Activated B cell treated with CpG ODN at 0.5 μM for 24 hours (primary cell): Measurements from ENCODE around the gene ANKRD55. TPM values are rescaled to one million over a fixed set of nuclear protein-coding genes. Genes with fewer than 3 reads are reported as not detected.
A peak's percentile ranks its signal among the peaks of the same experiment; 100 is the strongest.

ENCODE experiments used
- ATAC-seq: fragments of 200-7000 bp; cut with Tn5 transposase; one replicate; pipeline ENCODE4 v1.10.0; 2021; ENCODE audit warnings: low read depth, mild to moderate bottlenecking, moderate library complexity
- CTCF ChIA-PET: fragments of 350-600 bp; sonication (Branson Sonifier 250); formaldehyde crosslinking; loops from one replicate; lab custom pipeline; 2021; ENCODE audit warnings: antibody characterized with exemption; lab: Charles Lee
- POLR2A ChIA-PET: fragments of 350-600 bp; sonication (Branson Sonifier 250); formaldehyde crosslinking; loops from one replicate; lab custom pipeline; 2021; ENCODE audit warnings: antibody characterized with exemption; lab: Charles Lee
- DNase-seq: peaks from one replicate; pipeline ENCODE4 v3.0.0; 2022
- H3K27ac Mint-ChIP-seq: one replicate; pipeline ENCODE4 v1.8.0; 2020; ENCODE audit warnings: mixed read lengths
- H3K27me3 Mint-ChIP-seq: one replicate; pipeline ENCODE4 v1.8.0; 2021; ENCODE audit warnings: mixed read lengths
- H3K36me3 Mint-ChIP-seq: one replicate; pipeline ENCODE4 v1.8.0; 2021; ENCODE audit warnings: low read depth, mixed read lengths
- H3K4me1 Mint-ChIP-seq: one replicate; pipeline ENCODE4 v1.8.0; 2021; ENCODE audit warnings: mixed read lengths
- H3K4me3 Mint-ChIP-seq: one replicate; pipeline ENCODE4 v1.8.0; 2020; ENCODE audit warnings: mild to moderate bottlenecking, mixed read lengths
- H3K9me3 Mint-ChIP-seq: one replicate; pipeline ENCODE4 v1.8.0; 2020; ENCODE audit warnings: mixed read lengths
- intact Hi-C: fragments of 100-400 bp; cut with micrococcal nuclease; formaldehyde crosslinking; loops from one replicate; pipeline ENCODE4 v1.15.1; 2024
- total RNA-seq: library from RNA; stranded (reverse); gene quantifications from 2 replicates; pipeline ENCODE4 v1.2.3, GENCODE V29; 2022
- TF ChIP-seq, protein P1 (sequence below): fragments of 200-600 bp; IDR thresholded peaks from one replicate; pipeline ENCODE4 v1.8.0; 2022; ENCODE audit warnings: antibody characterized with exemption, mild to moderate bottlenecking

The ANKRD55 gene
- total RNA-seq, 1 donor from 2014 or later: not detected

DNA sequence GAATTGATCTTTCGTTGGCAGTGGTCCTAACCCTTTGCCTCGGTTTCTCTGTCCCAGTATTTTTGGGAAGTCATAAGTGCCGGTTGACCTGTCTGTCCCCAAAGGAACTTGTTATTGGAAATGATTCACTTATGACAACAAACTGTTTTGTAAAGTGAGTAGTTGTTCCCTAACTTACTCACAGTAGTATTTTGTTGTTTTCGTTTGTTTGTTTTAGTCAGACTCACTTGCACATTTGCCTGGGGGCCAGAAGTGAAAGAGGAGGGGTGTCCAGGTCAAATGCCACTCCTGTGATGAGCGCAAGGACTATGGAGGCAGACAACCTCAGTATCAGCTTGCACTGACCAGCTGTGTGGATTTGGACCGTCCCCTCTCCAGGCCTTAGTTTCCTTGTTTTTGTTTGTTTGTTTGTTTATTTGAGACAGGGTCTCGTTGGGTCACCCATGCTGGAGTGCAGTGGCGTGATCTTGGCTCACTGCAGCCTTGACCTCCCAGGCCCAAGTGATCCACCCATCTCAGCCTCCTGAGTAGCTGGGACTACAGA is 47.3 kb downstream of the ANKRD55 start:
- Mint-ChIP-seq H3K36me3 (no peaks in the 10 kb centered on the region), H3K9me3 (peaks cover 3% of the 10 kb centered on the region), H3K27me3 (peaks cover 6% of the 10 kb centered on the region), H3K4me3 (no peak overlapping the region), H3K4me1 (no peaks in the 10 kb centered on the region), H3K27ac (no peak overlapping the region)
- TF ChIP-seq, protein P1, sequence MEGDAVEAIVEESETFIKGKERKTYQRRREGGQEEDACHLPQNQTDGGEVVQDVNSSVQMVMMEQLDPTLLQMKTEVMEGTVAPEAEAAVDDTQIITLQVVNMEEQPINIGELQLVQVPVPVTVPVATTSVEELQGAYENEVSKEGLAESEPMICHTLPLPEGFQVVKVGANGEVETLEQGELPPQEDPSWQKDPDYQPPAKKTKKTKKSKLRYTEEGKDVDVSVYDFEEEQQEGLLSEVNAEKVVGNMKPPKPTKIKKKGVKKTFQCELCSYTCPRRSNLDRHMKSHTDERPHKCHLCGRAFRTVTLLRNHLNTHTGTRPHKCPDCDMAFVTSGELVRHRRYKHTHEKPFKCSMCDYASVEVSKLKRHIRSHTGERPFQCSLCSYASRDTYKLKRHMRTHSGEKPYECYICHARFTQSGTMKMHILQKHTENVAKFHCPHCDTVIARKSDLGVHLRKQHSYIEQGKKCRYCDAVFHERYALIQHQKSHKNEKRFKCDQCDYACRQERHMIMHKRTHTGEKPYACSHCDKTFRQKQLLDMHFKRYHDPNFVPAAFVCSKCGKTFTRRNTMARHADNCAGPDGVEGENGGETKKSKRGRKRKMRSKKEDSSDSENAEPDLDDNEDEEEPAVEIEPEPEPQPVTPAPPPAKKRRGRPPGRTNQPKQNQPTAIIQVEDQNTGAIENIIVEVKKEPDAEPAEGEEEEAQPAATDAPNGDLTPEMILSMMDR: no peak
- ChIA-PET CTCF (no interaction called here), POLR2A (no interaction called here)
- ATAC-seq (no peak), DNase-seq (no peak)
- intact Hi-C loops: no loop called here

DNA sequence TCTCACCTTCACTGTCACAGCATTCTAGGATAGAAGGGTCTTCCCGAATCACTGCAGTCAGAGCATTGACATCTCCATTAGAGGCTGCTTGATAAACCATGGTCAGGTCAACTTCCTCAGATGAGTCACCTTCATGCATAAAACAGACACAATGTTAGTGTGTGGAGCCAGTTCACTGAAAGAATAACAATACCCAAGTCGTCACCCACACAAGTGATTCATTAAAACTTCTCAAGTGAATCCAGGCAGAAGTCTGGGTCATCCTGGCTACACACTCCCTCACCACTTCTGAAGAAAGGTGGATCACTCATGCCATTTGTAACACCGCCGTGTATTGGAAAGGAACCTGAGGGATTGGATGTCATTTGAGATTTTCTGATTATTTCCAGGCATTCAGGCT is 49.6 kb downstream of the ANKRD55 start:
- DNase-seq (no peak), ATAC-seq (peak; percentile 25)
- intact Hi-C loops: no loop called here
- Mint-ChIP-seq H3K9me3 (no peaks in the 10 kb centered on the region), H3K36me3 (no peaks in the 10 kb centered on the region), H3K4me1 (no peaks in the 10 kb centered on the region), H3K4me3 (no peak overlapping the region), H3K27me3 (peaks cover 5% of the 10 kb centered on the region), H3K27ac (no peak overlapping the region)
- CTCF ChIA-PET: no interaction called here
- POLR2A ChIA-PET: no interaction called here
- TF ChIP-seq, protein P1: no peak

DNA sequence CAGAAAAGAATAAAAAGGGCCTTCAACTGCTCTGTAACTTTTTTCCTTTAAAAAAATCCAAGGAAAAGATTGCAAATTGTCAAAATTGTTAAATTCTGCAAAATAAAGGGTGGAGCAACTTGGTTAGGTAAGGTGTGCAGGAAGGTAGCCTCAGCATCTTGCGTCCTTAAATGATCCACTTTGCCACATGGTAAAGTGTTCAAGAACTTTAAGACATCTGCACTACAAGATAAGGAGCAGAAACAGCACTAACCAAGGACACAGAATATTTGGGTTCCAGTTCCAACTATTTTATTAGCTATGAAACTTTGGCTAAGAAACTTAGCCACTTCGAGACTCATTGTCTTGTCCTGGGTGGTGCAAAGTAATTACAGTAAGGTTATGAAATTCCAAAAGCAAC is 53.7 kb downstream of the ANKRD55 start:
- H3K4me1 Mint-ChIP-seq: no peaks in the 10 kb centered on the region
- ChIA-PET CTCF (no interaction called here), POLR2A (no interaction called here)
- peaks cover 4% of the 10 kb centered on the region for H3K27me3 Mint-ChIP-seq
- H3K27ac Mint-ChIP-seq: no peak overlapping the region
- H3K4me3 Mint-ChIP-seq: no peak overlapping the region
- no peaks in the 10 kb centered on the region for H3K36me3 Mint-ChIP-seq
- ATAC-seq (no peak), DNase-seq (no peak)
- intact Hi-C loops: no loop called here
- TF ChIP-seq, protein P1: no peak
- no peaks in the 10 kb centered on the region for H3K9me3 Mint-ChIP-seq

DNA sequence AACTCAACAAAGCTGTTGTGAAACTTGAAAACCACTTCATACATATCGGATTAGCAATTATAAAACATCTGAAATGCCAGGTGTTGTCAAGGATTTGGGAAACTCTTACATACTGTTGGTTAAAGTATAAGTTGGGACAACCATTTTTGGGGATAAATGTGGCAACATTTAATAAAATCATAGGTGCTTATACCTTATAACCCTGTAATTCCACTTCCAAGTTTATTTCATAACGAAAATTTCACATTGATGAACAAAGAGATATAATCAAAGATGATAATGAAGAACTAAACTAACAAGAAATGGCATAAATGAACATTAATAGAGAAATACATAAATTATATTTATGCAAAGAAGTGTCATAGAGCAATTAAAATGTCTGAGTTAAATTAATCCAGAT is 54.3 kb downstream of the ANKRD55 start:
- POLR2A ChIA-PET: no interaction called here
- CTCF ChIA-PET: no interaction called here
- intact Hi-C loops: no loop called here
- Mint-ChIP-seq H3K27ac (no peak overlapping the region), H3K36me3 (no peaks in the 10 kb centered on the region), H3K4me1 (no peaks in the 10 kb centered on the region), H3K27me3 (peaks cover 4% of the 10 kb centered on the region), H3K9me3 (no peaks in the 10 kb centered on the region), H3K4me3 (no peak overlapping the region)
- no peak for ATAC-seq
- DNase-seq: no peak
- TF ChIP-seq, protein P1: no peak

DNA sequence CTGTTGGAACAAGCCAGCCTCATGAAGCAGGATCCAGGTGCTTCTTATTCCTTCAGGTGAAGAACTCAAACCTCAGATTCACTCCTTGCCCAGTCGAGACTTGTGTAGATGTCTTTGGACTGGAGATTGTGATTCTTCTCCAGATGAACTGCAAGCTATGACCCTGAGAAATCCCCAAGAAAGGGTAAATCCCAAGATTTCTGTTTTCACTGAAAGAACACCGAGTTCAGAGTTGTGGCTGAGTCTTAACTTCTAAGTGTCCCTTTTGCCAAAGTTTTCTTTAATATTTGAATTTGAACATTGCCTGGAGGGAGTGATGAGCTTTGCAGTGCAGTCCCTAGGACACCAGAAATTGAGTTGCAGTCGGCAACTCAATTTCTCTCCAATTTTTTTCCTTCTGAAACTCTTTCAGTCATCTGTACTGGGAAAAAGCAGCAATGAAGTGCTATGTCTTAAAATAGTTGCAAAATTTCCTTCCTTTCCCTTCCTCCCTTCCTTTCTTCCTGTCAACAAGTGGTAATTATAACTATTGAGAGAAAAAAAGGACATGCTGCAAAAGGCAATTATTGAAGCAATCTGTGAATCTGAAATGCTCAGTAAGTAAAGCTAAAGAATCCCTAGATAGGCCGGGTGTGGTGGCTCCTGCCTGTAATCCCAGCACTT is 56.1 kb downstream of the ANKRD55 start:
- DNase-seq (no peak), ATAC-seq (no peak)
- ChIA-PET CTCF (no interaction called here), POLR2A (no interaction called here)
- TF ChIP-seq, protein P1: no peak
- Mint-ChIP-seq H3K27ac (no peak overlapping the region), H3K36me3 (no peaks in the 10 kb centered on the region), H3K4me3 (no peak overlapping the region), H3K9me3 (no peaks in the 10 kb centered on the region), H3K27me3 (peaks cover 4% of the 10 kb centered on the region), H3K4me1 (no peaks in the 10 kb centered on the region)
- intact Hi-C loops: no loop called here
